D721Med (cell line): ENCODE data around the gene ANKS1B.
A peak's percentile ranks its signal among the peaks of the same experiment; 100 is the strongest.

Source experiments
- DNase-seq: peaks from one replicate; pipeline ENCODE4 v3.0.0; 2011; ENCODE audit warnings: low spot score; ENCODE audit not compliant: insufficient read length
- FAIRE-seq: peaks from 2 replicates; lab custom pipeline; 2011; peaks lifted over from hg19 to GRCh38; lab: Jason Lieb, UNC
- CTCF ChIP-seq: IDR thresholded peaks from 2 replicates; pipeline ENCODE4 v1.5.1; 2012; ENCODE audit warnings: mild to moderate bottlenecking, control low read depth; ENCODE audit not compliant: insufficient read depth; ENCODE audit errors: missing control alignments

ANKS1B gene

GRCh38 chr12:98945864-98946263, 1038.9 kb downstream of the ANKS1B start:
- DNase-seq (no peak), FAIRE-seq (no peak)
- no peak for TF ChIP-seq CTCF

- FAIRE-seq, result no peak
- TF ChIP-seq CTCF, result no peak
- no peak for DNase-seq
Measured at GRCh38 chr12:98939926-98940325, 1044.8 kb downstream of the ANKS1B start.

GRCh38 chr12:98939350-98939749, 1045.4 kb downstream of the ANKS1B start:
- DNase-seq, result no peak
- TF ChIP-seq CTCF, result peak; percentile 38
- no peak for FAIRE-seq

- no peak for DNase-seq
- FAIRE-seq, result no peak
Measured at GRCh38 chr12:98935847-98936246, 1048.9 kb downstream of the ANKS1B start.

GRCh38 chr12:98922871-98923270, 1061.9 kb downstream of the ANKS1B start:
- no peak for TF ChIP-seq CTCF
- FAIRE-seq, result no peak
- DNase-seq, result no peak

More at GRCh38 chr12:98935847-98936246, 1048.9 kb downstream of the ANKS1B start:
- TF ChIP-seq CTCF, result no peak

- no peak for DNase-seq
- TF ChIP-seq CTCF, result no peak
- FAIRE-seq, result no peak
Measured at GRCh38 chr12:98918176-98918863, 1066.4 kb downstream of the ANKS1B start.

- no peak for TF ChIP-seq CTCF
- DNase-seq (no peak), FAIRE-seq (no peak)
Measured at GRCh38 chr12:98916106-98916505, 1068.6 kb downstream of the ANKS1B start.
